ENCODE data around the gene BST1.

GRCh38 chr4:15672101-15672500 lies 30.8 kb upstream of the BST1 start:
- TF ChIP-seq POLR2AphosphoS5 (IDR thresholded peaks at IDR 0.05; ENCODE audit: low read depth, low read length) (no peak), CTCF (IDR thresholded peaks at IDR 0.05) (no peak), REST (IDR thresholded peaks at IDR 0.05; ENCODE audit: low read depth, low read length) (no peak), NRF1 (IDR thresholded peaks at IDR 0.05; ENCODE audit: low read depth, low read length) (no peak), FOSL2 (IDR thresholded peaks at IDR 0.05; ENCODE audit: borderline replicate concordance, low read depth) (no peak), EP300 (IDR thresholded peaks at IDR 0.05; ENCODE audit: borderline replicate concordance in 1 of 2, low read depth in 1 of 2, low read length in 1 of 2) (no peak), SIN3A (IDR thresholded peaks at IDR 0.05; ENCODE audit: borderline replicate concordance, low read depth, low read length) (no peak), JUND (IDR thresholded peaks at IDR 0.05) (no peak), RAD21 (IDR thresholded peaks at IDR 0.05; ENCODE audit: low read length) (no peak), MXI1 (IDR thresholded peaks at IDR 0.05; ENCODE audit: low read depth, low read length) (no peak), EZH2phosphoT487 (IDR thresholded peaks at IDR 0.05; ENCODE audit: borderline replicate concordance, low read depth) (no peak), ZBTB33 (IDR thresholded peaks at IDR 0.05; ENCODE audit: borderline replicate concordance, low read depth) (no peak), TCF12 (IDR thresholded peaks at IDR 0.05) (no peak), MAX (IDR thresholded peaks at IDR 0.05; ENCODE audit: low read depth) (no peak)

Data from SK-N-SH (cell line).